Kidney glomerular epithelial cell (primary cell): ENCODE data around the gene PHACTR2.
"Not testable (repeated sequence)": the region's sequence is repeated elsewhere in the genome, so short reads cannot be mapped to it uniquely, and the experiment has no call there.

Experiments
- DNase-seq: peaks from one replicate; lab custom pipeline; 2025; lab: John Stamatoyannopoulos, UW

The PHACTR2 gene

GRCh38 chr6:143859891-143860660 lies 182.3 kb downstream of the PHACTR2 start:
- no peak for DNase-seq

DNA sequence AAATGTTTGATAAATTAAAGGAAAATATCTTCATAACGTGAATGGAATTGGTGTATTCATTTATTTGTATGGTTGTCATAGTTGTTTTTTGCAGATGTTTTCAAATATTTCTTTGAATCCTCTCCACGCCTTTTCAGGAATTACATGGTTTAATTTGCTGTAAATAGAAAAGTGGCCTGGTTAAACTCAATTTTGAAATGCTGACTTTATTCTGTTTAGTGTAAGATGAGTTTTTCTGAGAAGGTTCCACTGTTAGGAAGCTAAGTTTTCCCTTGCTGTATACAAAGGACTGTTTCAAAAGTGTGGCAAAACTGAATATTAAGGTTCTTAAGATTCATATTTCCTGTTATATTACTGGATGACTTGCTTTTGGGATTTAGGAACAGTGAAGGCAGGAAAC lies 186.0 kb downstream of the PHACTR2 start:
- DNase-seq, result no peak

- DNase-seq, result no peak
Observed at GRCh38 chr6:143864234-143864633, 186.5 kb downstream of the PHACTR2 start, which contains the start of gene ZC2HC1B. Gene ZC2HC1B, plus strand, starts transcription at chr6:143864474. Its CDS starts 66 bp downstream, at chr6:143864540.

DNA sequence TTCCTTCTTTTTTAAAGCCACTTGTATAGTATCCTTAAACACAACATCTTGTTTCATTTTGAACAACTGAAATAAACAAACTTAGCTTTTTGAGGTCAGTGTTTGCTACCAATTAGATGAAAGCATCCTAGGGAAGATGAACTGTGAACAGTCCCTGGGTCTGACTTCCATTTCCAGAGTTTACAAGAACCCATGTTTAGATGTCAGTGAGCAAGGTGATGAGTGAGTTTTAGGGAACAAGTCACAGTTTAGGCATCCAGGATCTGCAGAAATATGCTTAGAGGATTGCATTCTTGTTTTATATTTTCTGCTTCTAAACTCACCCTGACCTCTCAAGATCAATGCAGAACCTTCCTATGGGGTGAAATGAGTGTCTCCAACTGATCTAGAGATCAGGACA lies 189.5 kb downstream of the PHACTR2 start:
- no peak for DNase-seq

GRCh38 chr6:143868808-143869207 lies 191.0 kb downstream of the PHACTR2 start:
- DNase-seq, result not testable (repeated sequence)

- DNase-seq, result not testable (repeated sequence)
Observed at GRCh38 chr6:143871202-143871730, 193.5 kb downstream of the PHACTR2 start.

DNA sequence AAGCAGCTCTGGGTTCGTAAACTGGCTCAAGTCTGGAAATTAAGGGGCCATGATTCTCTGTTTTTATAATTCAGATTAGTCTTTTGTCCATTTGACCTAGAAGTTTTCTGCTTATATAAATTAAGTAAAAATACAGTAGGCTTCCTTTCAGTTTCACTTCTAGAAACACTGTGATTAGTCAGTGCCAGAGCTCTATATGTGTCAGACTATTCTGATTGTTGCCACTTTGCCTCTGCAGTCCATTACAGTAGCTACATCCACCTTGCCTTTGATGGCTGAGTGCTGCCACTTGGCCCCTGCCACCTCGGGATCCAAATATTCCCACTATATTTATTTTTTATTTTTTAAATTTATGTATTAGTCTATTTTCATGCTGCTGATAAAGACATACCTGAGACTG lies 194.4 kb downstream of the PHACTR2 start:
- no peak for DNase-seq

- not testable (repeated sequence) for DNase-seq
Observed at GRCh38 chr6:143873600-143873999, 195.8 kb downstream of the PHACTR2 start.

GRCh38 chr6:143874503-143874902 lies 196.7 kb downstream of the PHACTR2 start:
- DNase-seq, result not testable (repeated sequence)

- DNase-seq, result no peak
Observed at GRCh38 chr6:143877584-143878271, 200.0 kb downstream of the PHACTR2 start.

DNA sequence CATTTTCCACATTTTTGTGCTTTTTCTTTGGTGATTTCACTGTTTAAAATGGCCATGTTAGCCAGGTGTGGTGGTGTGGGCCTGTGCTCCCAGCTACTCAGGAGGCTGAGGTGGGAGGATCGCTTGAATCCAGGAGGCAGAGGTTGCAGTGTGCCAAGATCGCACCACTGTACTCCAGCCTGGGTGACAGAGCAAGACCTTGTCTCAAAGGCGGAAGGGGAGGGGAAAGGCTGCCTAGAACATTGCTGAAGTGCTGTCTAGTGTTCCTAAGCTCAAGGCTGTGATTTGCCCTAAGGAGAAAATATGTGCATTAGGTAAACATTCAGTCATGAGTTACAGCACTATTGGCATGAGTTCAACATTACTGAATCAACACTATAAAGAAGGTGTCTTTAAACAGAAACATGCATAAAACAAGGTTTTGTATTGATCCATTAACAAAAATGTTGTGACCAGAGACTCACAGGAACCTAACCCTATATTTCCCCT lies 200.6 kb downstream of the PHACTR2 start:
- DNase-seq, result no peak

DNA sequence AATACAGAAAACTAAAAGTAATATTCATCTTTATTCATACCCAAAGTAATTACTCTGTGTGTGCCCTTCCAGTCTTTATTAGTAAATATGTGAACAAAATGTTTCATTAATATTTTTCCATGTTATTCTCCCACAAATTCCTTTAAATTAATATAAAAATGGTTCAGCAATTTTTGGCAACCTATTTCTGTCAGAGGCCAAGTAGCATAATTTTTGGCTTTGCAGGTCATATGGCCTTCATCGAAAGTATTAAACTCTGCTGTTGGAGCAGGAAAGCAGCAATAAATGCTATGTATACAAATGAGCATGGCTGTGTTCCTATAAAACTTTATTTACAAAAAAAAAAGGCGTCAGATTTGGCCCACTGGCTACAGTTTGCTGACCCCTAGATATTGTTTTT lies 202.6 kb downstream of the PHACTR2 start:
- DNase-seq, result no peak
